Amniotic stem cell (primary cell): ENCODE results near the gene FSCB.
"Not testable (repeated sequence)": the region's sequence is repeated elsewhere in the genome, so short reads cannot be mapped to it uniquely, and the experiment has no call there.

Experiments used
- DNase-seq: peaks from one replicate; lab custom pipeline; 2025; lab: John Stamatoyannopoulos, UW

The FSCB gene, protein sequence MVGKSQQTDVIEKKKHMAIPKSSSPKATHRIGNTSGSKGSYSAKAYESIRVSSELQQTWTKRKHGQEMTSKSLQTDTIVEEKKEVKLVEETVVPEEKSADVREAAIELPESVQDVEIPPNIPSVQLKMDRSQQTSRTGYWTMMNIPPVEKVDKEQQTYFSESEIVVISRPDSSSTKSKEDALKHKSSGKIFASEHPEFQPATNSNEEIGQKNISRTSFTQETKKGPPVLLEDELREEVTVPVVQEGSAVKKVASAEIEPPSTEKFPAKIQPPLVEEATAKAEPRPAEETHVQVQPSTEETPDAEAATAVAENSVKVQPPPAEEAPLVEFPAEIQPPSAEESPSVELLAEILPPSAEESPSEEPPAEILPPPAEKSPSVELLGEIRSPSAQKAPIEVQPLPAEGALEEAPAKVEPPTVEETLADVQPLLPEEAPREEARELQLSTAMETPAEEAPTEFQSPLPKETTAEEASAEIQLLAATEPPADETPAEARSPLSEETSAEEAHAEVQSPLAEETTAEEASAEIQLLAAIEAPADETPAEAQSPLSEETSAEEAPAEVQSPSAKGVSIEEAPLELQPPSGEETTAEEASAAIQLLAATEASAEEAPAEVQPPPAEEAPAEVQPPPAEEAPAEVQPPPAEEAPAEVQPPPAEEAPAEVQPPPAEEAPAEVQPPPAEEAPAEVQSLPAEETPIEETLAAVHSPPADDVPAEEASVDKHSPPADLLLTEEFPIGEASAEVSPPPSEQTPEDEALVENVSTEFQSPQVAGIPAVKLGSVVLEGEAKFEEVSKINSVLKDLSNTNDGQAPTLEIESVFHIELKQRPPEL

DNA sequence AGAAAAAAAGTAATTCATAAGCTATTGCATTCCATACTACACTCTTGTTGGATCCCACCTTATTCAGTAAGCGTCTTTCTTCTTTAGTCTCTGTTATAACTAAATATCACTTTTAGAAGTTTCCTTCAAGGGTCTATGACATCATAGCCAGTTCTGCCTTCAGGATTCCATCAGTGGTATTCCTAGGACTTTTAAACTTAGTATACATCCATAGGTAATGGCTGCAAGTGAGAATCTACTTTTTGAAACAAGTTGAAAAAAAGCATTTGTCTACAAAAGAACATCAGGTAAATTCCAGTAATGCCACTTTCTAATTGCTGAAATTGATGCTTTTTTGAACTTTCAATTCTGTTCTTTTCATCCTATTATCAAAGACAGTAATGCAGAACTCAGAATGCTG lies at the start of gene FSCB:
Gene FSCB, minus strand, starts transcription at position 101 of the 400 bp plus-strand sequence. CDS start 296 bp downstream, outside the sequence.
- no peak for DNase-seq

DNA sequence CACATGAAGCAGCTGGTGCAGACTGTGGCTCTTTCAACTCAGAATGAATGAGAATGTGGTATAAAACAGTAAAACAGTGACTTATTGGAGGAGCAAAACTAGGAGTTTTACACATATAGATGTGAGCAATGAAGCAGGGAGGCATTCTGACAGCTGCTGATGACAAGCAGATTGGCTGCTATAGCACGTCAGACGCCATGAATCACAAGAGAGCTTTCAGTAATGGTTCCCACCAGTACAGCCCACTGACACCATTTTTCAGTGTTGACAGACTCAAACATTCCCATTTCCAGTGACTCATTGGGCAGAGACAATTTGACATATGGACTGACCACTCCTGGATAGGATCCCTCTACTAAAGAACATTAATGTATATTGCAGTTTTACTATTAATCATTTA lies 24.6 kb upstream of the FSCB start:
- no peak for DNase-seq

DNA sequence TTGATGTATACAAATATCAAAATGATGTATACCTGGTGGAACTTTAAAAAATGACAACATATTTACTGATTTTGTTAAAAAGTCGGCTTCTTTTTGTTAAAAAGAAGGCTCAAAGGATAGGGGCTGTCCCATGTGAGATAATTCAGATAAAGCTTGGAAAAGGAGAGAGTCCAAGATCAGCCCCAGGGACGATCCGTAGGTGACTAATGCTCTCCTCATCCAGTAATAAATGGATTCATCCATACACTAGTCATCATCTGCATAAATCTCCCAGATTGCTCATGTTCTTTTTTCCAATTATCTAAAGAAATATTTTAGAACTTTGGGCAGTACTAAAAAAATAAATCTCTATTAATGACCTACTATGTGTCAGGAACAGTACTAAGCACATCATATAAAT lies 23.4 kb upstream of the FSCB start:
- DNase-seq, result no peak

DNA sequence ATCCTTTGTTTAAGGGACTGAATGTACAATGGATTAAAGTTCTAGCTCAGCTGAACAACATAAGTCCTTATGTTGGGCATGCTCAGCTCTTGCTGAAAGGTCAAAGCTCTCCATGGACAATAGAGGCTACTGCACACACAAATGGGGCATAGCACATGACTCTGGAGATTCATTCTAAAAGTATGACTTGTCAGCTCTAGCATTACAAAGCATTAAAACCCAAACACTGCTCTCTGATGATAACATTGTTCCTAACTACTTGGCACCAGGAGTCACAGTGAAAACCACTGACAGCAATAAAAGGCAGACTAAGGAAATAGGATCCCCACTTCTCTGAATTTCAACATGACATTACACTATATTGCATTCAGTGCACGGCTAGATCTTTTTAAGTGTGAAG lies 21.9 kb upstream of the FSCB start:
- DNase-seq, result no peak

DNA sequence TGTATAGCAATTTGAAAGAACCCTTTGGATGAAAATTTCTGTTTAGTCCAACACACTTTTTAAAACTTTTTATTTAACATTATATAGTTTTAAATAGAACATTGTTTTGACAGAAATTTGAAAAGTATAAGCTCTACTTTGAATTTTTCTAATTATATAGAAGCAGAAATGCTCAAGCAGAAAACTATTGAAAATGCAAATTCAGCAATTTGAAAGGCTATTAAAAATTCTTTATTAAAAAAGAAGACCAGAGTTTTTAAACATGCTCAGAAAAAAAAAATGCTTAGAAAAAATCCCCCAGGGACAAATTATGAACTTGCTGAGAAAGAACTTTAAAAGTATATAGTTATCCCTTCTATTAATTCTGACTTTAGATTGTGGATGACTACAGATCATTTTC lies 21.1 kb upstream of the FSCB start:
- DNase-seq, result no peak

DNA sequence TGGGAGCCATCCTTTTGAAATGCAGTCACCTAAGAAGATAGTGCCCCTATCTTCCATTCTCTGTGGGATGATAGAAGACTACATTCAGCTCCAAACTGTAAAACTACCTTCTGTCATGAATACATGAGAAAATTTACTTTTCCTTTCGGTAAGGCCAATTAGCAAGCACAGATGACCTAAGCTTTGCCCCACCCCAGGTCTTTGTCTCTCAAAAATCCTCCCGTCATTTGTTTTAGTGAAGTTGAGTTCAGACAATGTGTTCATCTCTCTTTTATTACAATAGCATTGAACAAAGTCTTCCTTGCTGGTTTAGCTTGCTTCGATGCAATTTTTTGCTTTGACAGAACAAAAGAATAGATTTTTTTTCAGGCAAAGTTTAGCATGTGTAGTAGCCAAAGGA lies 18.2 kb upstream of the FSCB start:
- no peak for DNase-seq

DNA sequence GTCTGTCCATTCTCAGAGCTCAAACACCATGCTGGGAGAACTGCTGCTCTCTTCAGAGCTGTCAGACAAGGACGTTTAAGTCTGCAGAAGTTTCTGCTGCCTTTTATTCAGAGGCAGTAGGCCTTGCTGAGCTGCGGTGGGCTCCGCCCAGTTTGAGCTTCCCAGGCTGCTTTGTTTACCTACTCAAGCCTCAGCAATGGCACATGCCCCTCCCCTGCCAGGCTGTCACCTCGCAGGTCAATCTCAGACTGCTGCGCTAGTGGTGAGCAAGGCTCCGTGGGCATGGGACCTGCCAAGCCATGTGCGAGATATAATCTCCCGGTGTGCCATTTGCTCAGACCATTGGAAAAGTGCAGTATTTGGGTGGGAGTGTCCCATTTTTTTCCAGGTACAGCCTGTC lies 8.6 kb upstream of the FSCB start:
- not testable (repeated sequence) for DNase-seq

DNA sequence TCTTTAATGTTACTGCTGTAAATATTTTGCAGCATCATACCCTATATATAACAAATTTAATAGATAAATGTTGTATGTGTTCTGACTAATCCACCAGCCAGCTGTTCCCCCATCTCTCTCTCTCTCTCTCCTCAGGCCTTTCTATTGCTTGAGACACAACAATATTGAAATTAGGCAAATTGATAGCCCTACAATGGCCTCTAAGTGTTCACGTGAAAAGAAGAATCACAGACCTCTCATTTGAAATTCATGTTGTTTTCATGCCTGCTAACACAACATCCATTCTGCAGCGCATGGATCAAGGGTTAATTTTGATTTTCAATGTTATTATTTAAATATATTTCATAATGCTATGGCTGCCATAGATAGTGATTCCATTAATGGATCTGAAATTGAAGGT lies 1.8 kb upstream of the FSCB start:
- no peak for DNase-seq

DNA sequence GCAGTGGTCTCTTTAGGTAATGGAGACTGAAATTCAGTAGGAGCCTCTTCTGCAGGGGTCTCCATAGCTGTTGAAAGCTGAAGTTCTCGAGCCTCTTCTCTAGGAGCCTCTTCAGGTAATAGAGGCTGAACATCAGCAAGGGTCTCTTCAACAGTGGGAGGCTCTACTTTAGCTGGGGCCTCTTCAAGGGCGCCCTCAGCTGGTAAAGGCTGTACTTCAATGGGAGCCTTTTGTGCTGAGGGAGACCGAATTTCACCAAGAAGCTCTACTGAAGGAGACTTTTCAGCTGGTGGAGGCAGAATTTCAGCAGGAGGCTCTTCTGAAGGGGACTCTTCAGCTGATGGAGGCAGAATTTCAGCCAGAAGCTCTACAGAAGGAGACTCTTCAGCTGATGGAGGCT lies 1.5 kb downstream of the FSCB start:
- DNase-seq, result no peak

DNA sequence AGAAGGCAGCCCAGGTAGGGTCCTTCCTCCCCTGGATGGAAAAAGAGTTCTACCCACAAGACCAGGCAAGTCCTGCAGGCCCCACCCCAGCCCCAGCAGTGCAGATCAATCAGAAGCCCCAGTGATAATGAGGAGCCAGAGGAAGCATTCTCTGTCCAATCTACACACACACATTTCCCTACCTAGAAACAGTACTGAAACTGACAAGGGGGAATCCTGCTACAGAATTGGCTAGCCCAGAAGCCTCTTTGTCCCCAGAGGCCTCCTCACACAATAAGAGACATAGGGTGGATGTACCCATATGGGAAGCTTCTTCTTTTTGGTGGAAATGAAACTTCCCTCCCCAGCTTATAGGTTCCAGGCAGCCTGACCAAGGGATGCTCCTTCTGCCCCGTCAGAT lies 9.9 kb downstream of the FSCB start:
- no peak for DNase-seq

DNA sequence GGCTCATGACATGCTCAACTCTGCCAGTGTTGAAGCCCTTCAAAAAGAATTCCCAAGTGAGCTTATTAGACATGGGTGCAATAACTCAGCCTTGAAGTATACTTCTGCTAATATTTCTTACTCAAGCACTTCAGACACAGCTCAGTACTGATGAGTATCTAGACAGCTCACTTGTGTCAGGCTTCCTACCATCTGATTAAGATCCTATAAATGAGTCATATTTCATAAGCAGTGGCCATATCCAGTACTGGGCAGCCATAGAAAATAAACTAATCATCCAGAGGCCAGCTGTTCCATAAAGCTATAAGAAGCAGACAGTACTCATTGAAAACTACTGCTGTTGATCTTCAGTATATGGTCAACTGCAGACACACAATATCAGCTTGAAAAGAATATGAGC lies 12.9 kb downstream of the FSCB start:
- DNase-seq, result no peak

DNA sequence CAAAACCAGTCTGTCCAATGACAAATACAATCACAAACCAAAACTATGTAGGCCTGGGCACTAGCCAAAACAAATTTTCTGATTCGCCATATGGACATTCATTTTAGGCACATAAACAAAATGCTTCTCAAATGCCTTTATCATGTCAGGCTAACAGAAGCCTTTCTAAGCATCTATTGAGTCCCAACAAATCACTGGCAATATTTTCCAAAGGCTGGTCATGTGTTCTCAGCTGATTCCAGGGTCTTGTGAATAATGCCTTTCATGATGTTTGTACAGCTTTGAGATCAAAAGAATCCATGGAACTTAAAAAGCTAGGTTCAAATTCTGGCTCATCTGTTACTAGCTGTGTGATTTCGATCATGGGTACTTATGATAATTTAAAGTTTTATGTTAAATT lies 16.1 kb downstream of the FSCB start:
- no peak for DNase-seq

DNA sequence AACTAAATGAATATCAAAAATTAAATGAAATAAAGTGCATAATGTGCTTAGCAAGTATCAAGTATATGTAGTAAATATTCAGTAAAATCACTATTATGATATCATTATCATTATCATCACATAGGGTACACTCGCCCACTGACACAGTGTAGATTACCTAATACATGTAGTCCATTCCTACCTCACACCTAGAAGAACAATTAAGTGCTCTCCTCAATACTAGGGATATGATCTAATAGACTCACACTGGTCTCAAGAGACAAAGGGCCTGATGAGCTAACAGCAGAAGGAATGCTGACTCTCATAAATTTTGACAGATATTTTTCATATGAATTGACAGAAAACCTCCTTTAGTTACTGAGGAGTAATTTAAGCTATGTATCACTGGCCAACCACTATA lies 29.1 kb downstream of the FSCB start:
- DNase-seq, result no peak

DNA sequence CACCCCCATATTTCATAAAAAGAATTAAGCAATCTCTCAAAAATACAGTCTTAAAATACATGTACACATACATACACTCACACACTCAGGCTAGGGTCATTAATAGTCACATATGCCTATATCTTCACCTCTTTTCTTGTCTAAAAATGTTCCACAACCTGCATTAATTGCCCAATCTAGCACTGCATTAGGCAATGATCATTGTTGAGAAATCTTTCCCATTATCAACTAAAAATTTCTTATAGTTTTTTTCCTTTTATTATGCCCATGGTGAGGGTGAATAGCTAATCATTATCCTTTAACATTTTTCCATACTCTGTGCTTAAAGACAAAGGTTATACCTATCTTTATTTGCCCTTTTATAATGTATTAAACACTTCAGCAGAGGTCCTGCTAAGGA lies 38.3 kb downstream of the FSCB start:
- no peak for DNase-seq

DNA sequence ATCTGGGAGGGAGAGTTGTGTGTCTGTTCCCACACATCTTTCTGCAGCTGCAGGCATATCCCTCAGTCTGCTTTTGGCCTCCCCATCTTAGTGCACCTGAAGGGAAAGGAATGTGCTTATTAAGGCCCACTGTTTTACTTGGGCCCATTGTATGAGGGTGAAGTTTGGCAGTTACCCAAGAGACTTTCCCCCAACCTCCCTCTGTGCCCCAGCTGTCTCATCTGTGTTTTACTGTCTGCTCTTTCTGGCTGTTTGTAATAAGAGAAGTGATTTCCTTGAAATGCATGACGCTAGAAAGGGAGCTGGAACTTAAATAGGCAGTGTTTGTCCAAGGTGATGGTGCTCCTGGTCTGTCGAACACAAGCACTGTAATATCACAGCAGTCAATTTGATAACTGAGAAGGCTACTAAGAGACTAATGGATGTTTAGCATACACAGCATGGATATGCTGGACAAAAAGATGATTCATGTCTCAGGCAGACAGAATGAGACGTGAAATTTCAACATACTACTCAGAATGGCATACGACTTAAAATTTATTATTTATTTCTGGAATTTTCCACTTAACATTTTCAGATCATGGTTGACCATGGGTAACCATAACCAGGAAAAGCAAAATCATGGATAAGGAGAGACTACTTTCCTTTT lies 43.6 kb downstream of the FSCB start:
- no peak for DNase-seq

DNA sequence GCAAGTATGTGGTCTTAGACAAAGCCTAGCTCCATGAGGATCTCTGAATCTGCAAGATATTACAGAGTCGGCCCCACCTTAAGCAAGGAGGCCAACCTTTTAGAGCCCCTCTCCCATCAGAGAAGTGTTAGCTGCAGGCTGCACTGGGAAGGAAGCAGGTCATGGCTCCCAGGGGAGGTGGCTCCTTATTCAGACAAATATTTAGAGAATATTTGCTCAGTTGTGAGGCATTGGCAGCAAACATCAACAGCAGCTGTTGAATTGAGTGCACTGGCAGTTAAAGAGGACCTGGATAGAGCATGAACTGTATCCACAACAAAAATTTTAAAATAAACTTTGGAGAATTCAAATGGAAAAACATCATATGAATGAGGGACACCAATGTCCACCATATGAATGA lies 44.7 kb downstream of the FSCB start:
- no peak for DNase-seq

DNA sequence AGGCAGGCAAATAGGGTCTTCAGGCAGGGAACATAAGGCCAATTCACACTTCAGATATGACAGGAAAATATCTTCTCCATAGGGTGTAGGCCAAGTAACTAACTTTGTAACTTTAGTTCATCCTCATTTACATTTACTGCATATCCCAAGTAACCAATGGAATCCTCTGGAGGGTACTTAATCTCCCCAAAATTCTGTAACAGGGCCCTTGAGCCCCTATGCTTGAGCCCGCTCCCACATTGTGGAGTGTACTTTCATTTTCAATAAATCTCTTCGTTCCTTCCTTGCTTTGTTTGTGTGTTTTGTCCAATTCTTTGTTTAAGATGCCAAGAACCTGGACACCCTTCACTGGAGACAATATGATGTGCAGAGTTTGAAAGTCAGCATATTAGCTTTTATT lies 45.3 kb downstream of the FSCB start:
- no peak for DNase-seq
